Measurements from ENCODE around the gene CRBN. TPM values are rescaled to one million over a fixed set of nuclear protein-coding genes. Genes with fewer than 3 reads are reported as not detected.

The CRBN gene
- total RNA-seq, 1 donor from 2014 or later = 44.4 TPM

- no peak for DNase-seq (ENCODE audit: extremely low read depth, low read depth, low spot score)
These were observed 61.8 kb downstream of the CRBN start for GRCh38 chr3:3117651-3118050.

GRCh38 chr3:3113042-3113709, 66.3 kb downstream of the CRBN start:
- DNase-seq (ENCODE audit: extremely low read depth, low read depth, low spot score) = no peak

- no peak for DNase-seq (ENCODE audit: extremely low read depth, low read depth, low spot score)
These were observed 68.6 kb downstream of the CRBN start for GRCh38 chr3:3110749-3111361.

DNA sequence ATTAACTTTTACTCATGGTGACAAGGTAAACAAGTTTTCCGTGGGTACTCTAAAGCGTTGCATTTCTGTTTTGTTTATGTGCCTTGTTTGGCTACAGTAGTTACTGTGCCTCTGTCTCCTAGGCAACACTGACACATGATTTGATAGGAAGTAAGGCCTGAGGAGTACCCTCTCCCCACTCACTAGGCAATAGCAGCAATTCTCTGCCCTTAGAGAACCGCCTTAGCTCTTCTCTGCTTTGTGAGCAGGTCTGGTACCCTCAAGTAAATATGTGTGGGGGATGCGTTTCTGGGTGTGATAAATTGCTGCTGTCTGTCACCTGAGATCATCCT, 69.2 kb downstream of the CRBN start, which contains the start of gene IL5RA:
IL5RA (minus strand) TSS at position 76 of the 332 bp plus-strand sequence. CDS start 5,390 bp downstream, outside the sequence.
- DNase-seq (ENCODE audit: extremely low read depth, low read depth, low spot score) = no peak

DNA sequence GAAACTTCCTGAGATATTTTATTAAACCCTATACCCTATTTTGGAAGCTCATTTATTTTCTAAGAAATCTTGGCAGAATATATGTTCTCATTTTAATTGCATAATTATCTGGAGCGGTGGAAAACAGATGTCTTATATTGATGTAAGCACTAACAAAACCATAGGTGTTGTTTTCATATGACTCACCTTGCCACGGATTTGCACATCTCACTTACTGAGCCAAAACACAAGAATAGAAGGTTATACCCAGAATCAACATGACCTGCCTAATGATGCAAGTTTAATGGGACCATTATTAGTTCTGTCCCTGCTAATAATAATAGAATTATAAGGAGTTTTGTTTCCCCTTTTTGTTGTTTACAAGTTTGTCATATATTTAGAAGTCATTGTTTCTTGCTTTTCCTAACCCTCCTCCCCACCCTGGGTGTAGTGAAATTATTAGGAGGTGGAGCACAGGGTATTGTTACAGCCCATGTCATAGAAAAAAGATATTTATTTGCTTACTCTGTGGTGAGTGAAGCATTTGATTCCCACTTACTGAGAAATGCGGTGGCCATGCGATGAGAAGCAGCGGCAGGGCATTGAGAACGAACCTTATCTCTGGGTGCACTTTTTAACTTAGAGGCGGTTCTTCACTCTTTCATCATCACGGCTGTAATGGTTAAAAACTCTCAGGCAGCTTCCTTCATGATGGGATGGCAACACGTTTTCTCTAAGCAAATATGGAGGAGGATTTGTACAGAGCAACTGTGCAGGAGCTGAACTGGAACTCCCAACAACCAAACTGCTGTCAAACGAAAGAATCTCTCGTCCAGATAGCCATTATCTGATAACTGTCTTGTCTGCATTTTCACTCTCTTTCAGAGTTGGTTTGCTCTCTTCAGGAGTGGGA, 69.8 kb downstream of the CRBN start:
- no peak for DNase-seq (ENCODE audit: extremely low read depth, low read depth, low spot score)

DNA sequence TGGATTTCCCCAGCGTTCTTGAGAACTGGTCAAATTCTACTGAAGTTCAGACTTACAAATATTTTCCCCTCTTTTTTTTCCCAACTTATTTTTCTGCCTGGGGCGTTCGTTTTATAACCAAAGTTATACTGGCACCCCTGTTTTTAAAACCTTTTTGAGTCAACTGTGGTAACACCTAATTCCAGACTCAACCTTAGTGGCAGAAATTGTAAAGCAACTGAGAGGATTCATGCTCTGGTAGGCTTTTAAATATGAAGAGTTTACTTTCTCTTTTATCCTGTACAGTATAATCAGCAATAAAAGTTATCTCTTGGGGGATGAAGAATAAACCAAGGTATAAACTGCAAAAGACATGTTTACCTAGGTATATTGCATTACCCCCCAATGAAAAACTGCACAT, 71.6 kb downstream of the CRBN start:
- DNase-seq (ENCODE audit: extremely low read depth, low read depth, low spot score) = no peak

- no peak for DNase-seq (ENCODE audit: extremely low read depth, low read depth, low spot score)
These were observed 72.3 kb downstream of the CRBN start for GRCh38 chr3:3107181-3107580.

DNA sequence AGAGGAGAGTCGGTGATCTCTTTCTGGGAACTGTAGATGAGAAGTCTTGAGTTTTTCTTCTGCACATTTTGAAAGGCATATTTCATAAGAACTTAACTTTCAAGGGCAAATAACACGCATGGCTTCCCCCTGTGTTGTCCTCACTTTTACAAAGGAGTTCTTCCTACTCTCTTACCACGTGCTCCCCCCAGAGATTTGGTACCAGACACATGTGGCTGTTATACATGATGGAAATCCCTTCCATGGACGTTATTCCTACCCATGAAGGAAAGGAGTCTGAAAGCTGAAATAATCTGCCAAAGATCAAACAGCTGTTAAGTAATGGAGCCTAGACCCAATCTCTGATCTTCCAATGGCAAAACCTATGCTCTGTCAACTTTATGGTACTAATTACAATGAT, 73.7 kb downstream of the CRBN start:
- DNase-seq (ENCODE audit: extremely low read depth, low read depth, low spot score) = no peak

DNA sequence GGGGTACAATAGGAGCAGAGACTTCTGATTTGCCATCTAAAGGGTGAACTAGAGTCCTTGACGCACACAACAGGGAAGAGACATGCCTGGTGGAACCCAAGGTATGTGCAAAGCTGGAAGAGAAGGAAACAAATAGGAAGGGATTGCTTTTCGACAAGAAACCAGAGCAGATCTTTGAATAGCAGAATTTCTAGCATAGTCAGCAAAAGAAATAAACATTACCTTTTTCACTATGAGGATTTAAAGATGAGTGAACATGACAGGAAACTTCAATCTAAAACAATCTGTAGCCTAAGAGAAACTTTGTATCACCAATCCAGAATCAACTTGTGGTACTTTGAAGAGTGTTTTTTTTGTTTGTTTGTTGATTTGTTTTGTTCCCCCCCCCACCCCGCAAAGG, 74.2 kb downstream of the CRBN start:
- no peak for DNase-seq (ENCODE audit: extremely low read depth, low read depth, low spot score)

- no peak for DNase-seq (ENCODE audit: extremely low read depth, low read depth, low spot score)
These were observed 76.7 kb downstream of the CRBN start for GRCh38 chr3:3102751-3103150.

DNA sequence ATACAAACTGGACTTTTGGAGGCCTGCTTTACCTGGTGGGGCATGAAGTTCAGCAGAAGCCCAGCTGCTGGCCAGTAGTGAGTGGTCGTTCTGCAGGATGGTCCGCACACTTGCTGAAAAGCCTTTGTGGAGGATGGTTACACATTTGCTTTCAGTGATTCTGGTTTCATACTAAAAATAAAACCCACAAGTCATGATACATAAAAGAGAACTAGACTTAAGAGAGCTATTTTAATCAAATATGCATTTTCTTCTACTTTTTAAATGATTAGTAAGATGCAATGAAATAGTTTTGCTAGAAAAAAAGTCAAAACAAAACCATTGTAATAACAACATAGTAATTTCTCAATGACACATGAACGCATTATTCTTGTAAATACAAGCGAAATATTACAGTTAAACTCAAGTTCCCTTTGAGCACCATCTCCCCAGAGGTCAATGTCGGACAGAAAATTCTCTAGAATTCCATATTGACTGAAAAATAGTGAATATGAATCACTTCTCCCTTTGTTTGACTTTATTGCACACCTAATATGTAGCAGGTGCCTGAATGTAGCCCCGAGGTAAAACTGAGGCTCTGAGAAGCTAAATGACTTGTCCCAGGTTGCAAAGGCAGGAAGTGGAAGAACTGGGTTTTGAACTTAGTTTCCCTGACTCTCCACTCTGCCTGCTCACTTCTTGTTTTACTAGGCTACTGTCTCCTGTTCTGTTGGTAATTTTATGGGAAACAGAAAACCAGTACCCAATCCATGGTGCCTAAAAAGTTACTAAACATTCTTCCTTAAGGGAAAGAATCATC, 77.6 kb downstream of the CRBN start:
- DNase-seq (ENCODE audit: extremely low read depth, low read depth, low spot score) = no peak

Other genes with a start within 250 kb of the CRBN start
- gene IL5RA, start 69.3 kb downstream of the CRBN start, total RNA-seq = not detected in 2 replicates
- gene TRNT1, start 52.8 kb downstream of the CRBN start, total RNA-seq = 10.0 and 15.4 TPM in 2 replicates